OCI-LY7 (cell line): ENCODE measurements around the gene BMP3. TPM values are rescaled to one million over a fixed set of nuclear protein-coding genes. Genes with fewer than 3 reads are reported as not detected.

Experiments
- BruUV-seq: library from RNA; stranded (reverse); fragments of 400-500 nt; replicated peaks from 2 replicates; lab custom pipeline; 2021; lab: Mats Ljungman, UMichigan
- CTCF ChIA-PET: fragments of 300-600 bp; sonication (Branson Sonifier 250); formaldehyde crosslinking; loops from one replicate; lab custom pipeline; 2022; ENCODE audit warnings: antibody characterized with exemption; ENCODE audit not compliant: unreplicated experiment; lab: Charles Lee
- POLR2A ChIA-PET: fragments of 300-600 bp; sonication (Branson Sonifier 250); formaldehyde crosslinking; loops from one replicate; lab custom pipeline; 2022; ENCODE audit warnings: antibody characterized with exemption; lab: Charles Lee
- DNase-seq: peaks from one replicate; pipeline ENCODE4 v3.0.0-alpha.2; 2015; ENCODE audit warnings: low spot score
- H2AFZ ChIP-seq: fragments of 200-600 bp; sonication (generic), shearing (Covaris generic); 2 replicates; pipeline ENCODE4 v1.6.1; 2014; ENCODE audit warnings: mild to moderate bottlenecking, antibody characterized with exemption, low read length, moderate library complexity
- H3K27ac ChIP-seq: fragments of 200-600 bp; sonication (generic); 2 replicates; pipeline ENCODE4 v1.5.1; 2014; ENCODE audit warnings: mixed run types, low read depth, mild to moderate bottlenecking, moderate library complexity, low read length, inconsistent platforms; ENCODE audit not compliant: poor library complexity, severe bottlenecking
- H3K36me3 ChIP-seq: fragments of 200-600 bp; sonication (generic); 2 replicates; pipeline ENCODE4 v1.6.1; 2014; ENCODE audit warnings: mild to moderate bottlenecking, antibody characterized with exemption, low read length, moderate library complexity, mixed read lengths; ENCODE audit not compliant: insufficient read depth
- H3K4me1 ChIP-seq: fragments of 200-600 bp; sonication (generic); 2 replicates; pipeline ENCODE4 v1.5.1; 2014; ENCODE audit warnings: mild to moderate bottlenecking, low read length; ENCODE audit not compliant: insufficient read depth, poor library complexity, severe bottlenecking
- H3K4me2 ChIP-seq: fragments of 200-600 bp; sonication (generic); 2 replicates; pipeline ENCODE4 v1.6.1; 2014; ENCODE audit warnings: mild to moderate bottlenecking, low read length
- H3K4me3 ChIP-seq: fragments of 200-600 bp; sonication (generic); 2 replicates; pipeline ENCODE4 v1.5.1; 2014; ENCODE audit warnings: mild to moderate bottlenecking, low read depth, low read length; ENCODE audit not compliant: poor library complexity, severe bottlenecking
- H3K79me2 ChIP-seq: fragments of 200-600 bp; sonication (generic); 2 replicates; pipeline ENCODE4 v1.6.1; 2016; ENCODE audit warnings: low read depth, mild to moderate bottlenecking, low read length, moderate library complexity, mixed read lengths; ENCODE audit not compliant: insufficient read depth
- H3K9me2 ChIP-seq: fragments of 200-600 bp; sonication (generic); 2 replicates; pipeline ENCODE4 v1.6.1; 2016; ENCODE audit warnings: mild to moderate bottlenecking, low read length, mixed read lengths; ENCODE audit not compliant: insufficient read depth
- H3K9me3 ChIP-seq: fragments of 200-600 bp; sonication (generic); 2 replicates; pipeline ENCODE4 v1.6.1; 2014; ENCODE audit warnings: mild to moderate bottlenecking, mixed run types, low read length, mixed read lengths
- H4K20me1 ChIP-seq: fragments of 200-600 bp; sonication (generic); 2 replicates; pipeline ENCODE4 v1.6.1; 2014; ENCODE audit warnings: mild to moderate bottlenecking, antibody characterized with exemption, low read length, moderate library complexity, mixed read lengths; ENCODE audit not compliant: insufficient read depth
- CTCF ChIP-seq: fragments of 200-600 bp; sonication (generic); conservative IDR thresholded peaks from 2 replicates; pipeline ENCODE4 v1.5.1; 2014; ENCODE audit warnings: mild to moderate bottlenecking, antibody characterized with exemption, low read length, moderate library complexity, mixed read lengths
- EZH2phosphoT487 ChIP-seq: fragments of 200-600 bp; sonication (generic); IDR thresholded peaks from 2 replicates; pipeline ENCODE4 v1.6.1; 2018; ENCODE audit warnings: low read depth, borderline replicate concordance, mild to moderate bottlenecking, mixed run types, antibody characterized with exemption, low read length, moderate library complexity, mixed read lengths
- intact Hi-C: fragments of 100-400 bp; cut with micrococcal nuclease; formaldehyde crosslinking; loops from one replicate; pipeline ENCODE4 v1.10.0; 2022; ENCODE audit not compliant: unreplicated experiment
- total RNA-seq, 2 experiments: library from RNA; depleted of rRNA in 1 of 2; stranded (reverse); fragments of >200 nt in 1 of 2; shearing (Covaris generic) in 1 of 2; gene quantifications; 2 replicates each; pipeline ENCODE4 v1.2.3, GENCODE V29; 2014 to 2022

The BMP3 gene
- total RNA-seq, 2 experiments from 2014 or later: 45.8 to 55.9 TPM

GRCh38 chr4:81065446-81065845 lies 34.9 kb downstream of the BMP3 start:
- Histone ChIP-seq H3K36me3 (peaks cover under 1% of the 10 kb centered on the region; the same call in 1 of the 2 replicates), H3K4me2 (no peak overlapping the region), H3K4me1 (peaks cover 13% of the 10 kb centered on the region), H3K9me3 (no peaks in the 10 kb centered on the region), H3K4me3 (no peak overlapping the region), H3K9me2 (no peaks in the 10 kb centered on the region), H2AFZ (no peak overlapping the region), H3K27ac (no peak overlapping the region), H4K20me1 (no peaks in the 10 kb centered on the region), H3K79me2 (no peaks in the 10 kb centered on the region)
- DNase-seq: no peak
- no TSS peak for BruUV-seq
- ChIA-PET POLR2A (interaction anchor here (0.6 to 4.3 kb wide), 4 partner anchors 9 to 283 kb away, joined by 3 to 16 read pairs (median 4); partner anchors contain the start of gene BMP3), CTCF (interaction anchor here (0.7 kb wide), 1 partner anchor 527 kb away, joined by 3 read pairs; no protein-coding TSS in a partner anchor)
- no peak for TF ChIP-seq EZH2phosphoT487
- intact Hi-C loops: loop anchor here (5.0 kb wide), 1 partner anchor 197 kb away; no protein-coding TSS in a partner anchor

GRCh38 chr4:81069706-81070331 lies 39.3 kb downstream of the BMP3 start:
- Histone ChIP-seq H3K9me3 (no peaks in the 10 kb centered on the region), H3K4me2 (peak overlapping the region; percentile 18; the same call in 1 of the 2 replicates), H3K4me1 (peaks cover 8% of the 10 kb centered on the region), H2AFZ (peak overlapping the region; percentile 50; the same call in 1 of the 2 replicates), H3K79me2 (no peaks in the 10 kb centered on the region), H3K4me3 (no peak overlapping the region), H4K20me1 (no peaks in the 10 kb centered on the region), H3K36me3 (no peaks in the 10 kb centered on the region), H3K27ac (no peak overlapping the region), H3K9me2 (no peaks in the 10 kb centered on the region)
- TF ChIP-seq CTCF (peak; percentile 97), EZH2phosphoT487 (no peak)
- ChIA-PET POLR2A (interaction anchor here (0.6 to 1.2 kb wide), 3 partner anchors 14 to 776 kb away, joined by 3 to 4 read pairs (median 3); no protein-coding TSS in a partner anchor), CTCF (interaction anchor here (1.5 kb wide), 1 partner anchor 282 kb away, joined by 7 read pairs; no protein-coding TSS in a partner anchor)
- BruUV-seq: no TSS peak
- DNase-seq: peak; percentile 92
- intact Hi-C loops: loop anchor here (1.0 to 5.0 kb wide), 3 partner anchors 192 to 707 kb away; no protein-coding TSS in a partner anchor

- Histone ChIP-seq H3K9me3 (no peaks in the 10 kb centered on the region), H3K79me2 (no peaks in the 10 kb centered on the region), H3K4me1 (peaks cover 8% of the 10 kb centered on the region), H4K20me1 (no peaks in the 10 kb centered on the region), H3K4me2 (no peak overlapping the region), H3K27ac (no peak overlapping the region), H3K36me3 (no peaks in the 10 kb centered on the region), H3K9me2 (no peaks in the 10 kb centered on the region), H3K4me3 (no peak overlapping the region), H2AFZ (0 out of 2 replicates have a peak overlapping the region, but pooled peaks have one; percentile 7)
- ChIA-PET POLR2A (interaction anchor here (0.8 to 1.2 kb wide), 6 partner anchors 12 to 533 kb away, joined by 3 to 4 read pairs (median 3); no protein-coding TSS in a partner anchor), CTCF (no interaction called here)
- no peak for DNase-seq
- intact Hi-C loops: no loop called here
- no TSS peak for BruUV-seq
- TF ChIP-seq EZH2phosphoT487 (no peak), CTCF (no peak)
These were observed 40.5 kb downstream of the BMP3 start for GRCh38 chr4:81071013-81071412.
